ENCODE measurements around the gene TSHZ3.

DNA sequence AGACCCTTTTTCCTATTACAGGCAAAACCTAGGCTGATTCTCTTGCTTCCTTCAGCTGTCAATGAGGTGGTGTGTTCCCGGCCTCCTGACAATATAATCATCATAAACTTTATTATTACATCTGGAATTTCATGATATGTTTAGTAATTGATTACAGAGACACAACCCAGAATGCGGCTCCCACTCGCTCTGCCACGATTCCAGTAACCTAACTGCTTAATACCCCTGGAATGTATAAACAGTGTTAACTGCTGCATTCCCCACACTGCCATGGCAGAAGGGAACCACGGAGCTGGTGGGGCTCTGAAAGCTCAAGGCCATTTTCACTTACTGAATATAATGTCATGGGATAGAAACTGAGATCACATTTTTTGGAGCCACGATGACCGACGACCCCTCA, 17.1 kb downstream of the TSHZ3 start:
- TF ChIP-seq, protein P1, sequence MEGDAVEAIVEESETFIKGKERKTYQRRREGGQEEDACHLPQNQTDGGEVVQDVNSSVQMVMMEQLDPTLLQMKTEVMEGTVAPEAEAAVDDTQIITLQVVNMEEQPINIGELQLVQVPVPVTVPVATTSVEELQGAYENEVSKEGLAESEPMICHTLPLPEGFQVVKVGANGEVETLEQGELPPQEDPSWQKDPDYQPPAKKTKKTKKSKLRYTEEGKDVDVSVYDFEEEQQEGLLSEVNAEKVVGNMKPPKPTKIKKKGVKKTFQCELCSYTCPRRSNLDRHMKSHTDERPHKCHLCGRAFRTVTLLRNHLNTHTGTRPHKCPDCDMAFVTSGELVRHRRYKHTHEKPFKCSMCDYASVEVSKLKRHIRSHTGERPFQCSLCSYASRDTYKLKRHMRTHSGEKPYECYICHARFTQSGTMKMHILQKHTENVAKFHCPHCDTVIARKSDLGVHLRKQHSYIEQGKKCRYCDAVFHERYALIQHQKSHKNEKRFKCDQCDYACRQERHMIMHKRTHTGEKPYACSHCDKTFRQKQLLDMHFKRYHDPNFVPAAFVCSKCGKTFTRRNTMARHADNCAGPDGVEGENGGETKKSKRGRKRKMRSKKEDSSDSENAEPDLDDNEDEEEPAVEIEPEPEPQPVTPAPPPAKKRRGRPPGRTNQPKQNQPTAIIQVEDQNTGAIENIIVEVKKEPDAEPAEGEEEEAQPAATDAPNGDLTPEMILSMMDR (IDR thresholded peaks at IDR 0.05), result no peak
- TF ChIP-seq EP300 (IDR thresholded peaks at IDR 0.05) (no peak), POLR2A (IDR thresholded peaks at IDR 0.05) (no peak)

Measured in sigmoid colon (tissue), 4 donors.